ENCODE measurements around the gene ECI1. TPM values are rescaled to one million over a fixed set of nuclear protein-coding genes. Genes with fewer than 3 reads are reported as not detected.

The ECI1 gene
- total and polyA plus RNA-seq, 2 of the 13 experiments (the other 11 are each of a cell fraction or from before 2014, with no cell fraction given): 82.0 to 102 TPM

DNA sequence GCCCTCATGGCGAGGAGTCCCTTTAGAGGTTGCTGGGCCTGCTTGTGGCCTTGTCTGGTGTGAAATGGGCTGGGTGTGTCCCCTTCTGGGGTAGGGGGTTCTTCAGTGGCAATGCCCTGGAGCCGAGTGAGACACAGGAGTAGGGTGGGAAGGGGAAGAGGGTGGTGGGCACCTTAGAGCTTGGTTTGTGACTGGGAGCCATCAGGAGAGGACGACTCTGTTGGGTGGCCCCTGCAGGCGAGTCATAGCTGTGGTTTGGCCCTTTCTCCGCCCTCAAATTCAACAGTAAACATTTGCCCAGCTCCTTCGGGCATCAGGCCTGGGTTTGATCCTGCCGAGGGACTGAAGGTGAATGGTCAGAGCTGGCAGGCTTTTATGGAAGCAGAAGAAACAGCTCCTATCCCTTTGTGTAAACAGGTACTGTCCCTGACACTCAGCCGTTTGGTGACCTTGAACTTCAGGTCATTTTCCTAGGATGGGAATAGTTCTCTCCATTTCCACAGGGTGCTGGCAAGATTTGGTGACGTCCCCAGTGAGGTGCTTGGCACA is 25.1 kb downstream of the ECI1 start (continued):
- no peak for TF ChIP-seq ZMAT3 (CRISPR knock-in tag; conservative IDR thresholded peaks at IDR 0.05)
- TF ChIP-seq GPN1 (CRISPR knock-in tag; IDR thresholded peaks at IDR 0.05; ENCODE audit: borderline replicate concordance): no peak
- TF ChIP-seq, protein P1, sequence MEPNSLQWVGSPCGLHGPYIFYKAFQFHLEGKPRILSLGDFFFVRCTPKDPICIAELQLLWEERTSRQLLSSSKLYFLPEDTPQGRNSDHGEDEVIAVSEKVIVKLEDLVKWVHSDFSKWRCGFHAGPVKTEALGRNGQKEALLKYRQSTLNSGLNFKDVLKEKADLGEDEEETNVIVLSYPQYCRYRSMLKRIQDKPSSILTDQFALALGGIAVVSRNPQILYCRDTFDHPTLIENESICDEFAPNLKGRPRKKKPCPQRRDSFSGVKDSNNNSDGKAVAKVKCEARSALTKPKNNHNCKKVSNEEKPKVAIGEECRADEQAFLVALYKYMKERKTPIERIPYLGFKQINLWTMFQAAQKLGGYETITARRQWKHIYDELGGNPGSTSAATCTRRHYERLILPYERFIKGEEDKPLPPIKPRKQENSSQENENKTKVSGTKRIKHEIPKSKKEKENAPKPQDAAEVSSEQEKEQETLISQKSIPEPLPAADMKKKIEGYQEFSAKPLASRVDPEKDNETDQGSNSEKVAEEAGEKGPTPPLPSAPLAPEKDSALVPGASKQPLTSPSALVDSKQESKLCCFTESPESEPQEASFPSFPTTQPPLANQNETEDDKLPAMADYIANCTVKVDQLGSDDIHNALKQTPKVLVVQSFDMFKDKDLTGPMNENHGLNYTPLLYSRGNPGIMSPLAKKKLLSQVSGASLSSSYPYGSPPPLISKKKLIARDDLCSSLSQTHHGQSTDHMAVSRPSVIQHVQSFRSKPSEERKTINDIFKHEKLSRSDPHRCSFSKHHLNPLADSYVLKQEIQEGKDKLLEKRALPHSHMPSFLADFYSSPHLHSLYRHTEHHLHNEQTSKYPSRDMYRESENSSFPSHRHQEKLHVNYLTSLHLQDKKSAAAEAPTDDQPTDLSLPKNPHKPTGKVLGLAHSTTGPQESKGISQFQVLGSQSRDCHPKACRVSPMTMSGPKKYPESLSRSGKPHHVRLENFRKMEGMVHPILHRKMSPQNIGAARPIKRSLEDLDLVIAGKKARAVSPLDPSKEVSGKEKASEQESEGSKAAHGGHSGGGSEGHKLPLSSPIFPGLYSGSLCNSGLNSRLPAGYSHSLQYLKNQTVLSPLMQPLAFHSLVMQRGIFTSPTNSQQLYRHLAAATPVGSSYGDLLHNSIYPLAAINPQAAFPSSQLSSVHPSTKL (CRISPR knock-in tag; IDR thresholded peaks at IDR 0.05): peak; percentile 83
- no peak for TF ChIP-seq THYN1 (CRISPR knock-in tag; IDR thresholded peaks at IDR 0.05; ENCODE audit: borderline replicate concordance, low read depth)
- no peak for TF ChIP-seq ZNF17 (CRISPR knock-in tag; IDR thresholded peaks at IDR 0.05)
- TF ChIP-seq ZNF333 (CRISPR knock-in tag; IDR thresholded peaks at IDR 0.05; ENCODE audit: borderline replicate concordance): no peak
- no peak for TF ChIP-seq SCMH1 (CRISPR knock-in tag; IDR thresholded peaks at IDR 0.05; ENCODE audit: borderline replicate concordance)
- TF ChIP-seq, protein P2, sequence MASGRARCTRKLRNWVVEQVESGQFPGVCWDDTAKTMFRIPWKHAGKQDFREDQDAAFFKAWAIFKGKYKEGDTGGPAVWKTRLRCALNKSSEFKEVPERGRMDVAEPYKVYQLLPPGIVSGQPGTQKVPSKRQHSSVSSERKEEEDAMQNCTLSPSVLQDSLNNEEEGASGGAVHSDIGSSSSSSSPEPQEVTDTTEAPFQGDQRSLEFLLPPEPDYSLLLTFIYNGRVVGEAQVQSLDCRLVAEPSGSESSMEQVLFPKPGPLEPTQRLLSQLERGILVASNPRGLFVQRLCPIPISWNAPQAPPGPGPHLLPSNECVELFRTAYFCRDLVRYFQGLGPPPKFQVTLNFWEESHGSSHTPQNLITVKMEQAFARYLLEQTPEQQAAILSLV (CRISPR knock-in tag; IDR thresholded peaks at IDR 0.05; ENCODE audit: borderline replicate concordance): no peak
- TF ChIP-seq, protein P3, sequence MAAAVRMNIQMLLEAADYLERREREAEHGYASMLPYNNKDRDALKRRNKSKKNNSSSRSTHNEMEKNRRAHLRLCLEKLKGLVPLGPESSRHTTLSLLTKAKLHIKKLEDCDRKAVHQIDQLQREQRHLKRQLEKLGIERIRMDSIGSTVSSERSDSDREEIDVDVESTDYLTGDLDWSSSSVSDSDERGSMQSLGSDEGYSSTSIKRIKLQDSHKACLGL (CRISPR knock-in tag; IDR thresholded peaks at IDR 0.05): no peak
- no peak for TF ChIP-seq DPF2 (CRISPR knock-in tag; IDR thresholded peaks at IDR 0.05; ENCODE audit: borderline replicate concordance, low read depth)
- TF ChIP-seq NFRKB (IDR thresholded peaks at IDR 0.05): no peak
- TF ChIP-seq SETDB1 (CRISPR knock-in tag; IDR thresholded peaks at IDR 0.05; ENCODE audit: borderline replicate concordance): no peak
- no peak for TF ChIP-seq ZNF367 (CRISPR knock-in tag; IDR thresholded peaks at IDR 0.05; ENCODE audit: borderline replicate concordance)
- TF ChIP-seq FOXJ3 (CRISPR knock-in tag; IDR thresholded peaks at IDR 0.05; ENCODE audit: borderline replicate concordance): no peak; the same call in 1 of the 2 replicates
- no peak for TF ChIP-seq ZNF773 (CRISPR knock-in tag; IDR thresholded peaks at IDR 0.05; ENCODE audit: borderline replicate concordance)
- peak; percentile 83 for TF ChIP-seq GATAD2A (CRISPR knock-in tag; IDR thresholded peaks at IDR 0.05)
- TF ChIP-seq, protein P4, sequence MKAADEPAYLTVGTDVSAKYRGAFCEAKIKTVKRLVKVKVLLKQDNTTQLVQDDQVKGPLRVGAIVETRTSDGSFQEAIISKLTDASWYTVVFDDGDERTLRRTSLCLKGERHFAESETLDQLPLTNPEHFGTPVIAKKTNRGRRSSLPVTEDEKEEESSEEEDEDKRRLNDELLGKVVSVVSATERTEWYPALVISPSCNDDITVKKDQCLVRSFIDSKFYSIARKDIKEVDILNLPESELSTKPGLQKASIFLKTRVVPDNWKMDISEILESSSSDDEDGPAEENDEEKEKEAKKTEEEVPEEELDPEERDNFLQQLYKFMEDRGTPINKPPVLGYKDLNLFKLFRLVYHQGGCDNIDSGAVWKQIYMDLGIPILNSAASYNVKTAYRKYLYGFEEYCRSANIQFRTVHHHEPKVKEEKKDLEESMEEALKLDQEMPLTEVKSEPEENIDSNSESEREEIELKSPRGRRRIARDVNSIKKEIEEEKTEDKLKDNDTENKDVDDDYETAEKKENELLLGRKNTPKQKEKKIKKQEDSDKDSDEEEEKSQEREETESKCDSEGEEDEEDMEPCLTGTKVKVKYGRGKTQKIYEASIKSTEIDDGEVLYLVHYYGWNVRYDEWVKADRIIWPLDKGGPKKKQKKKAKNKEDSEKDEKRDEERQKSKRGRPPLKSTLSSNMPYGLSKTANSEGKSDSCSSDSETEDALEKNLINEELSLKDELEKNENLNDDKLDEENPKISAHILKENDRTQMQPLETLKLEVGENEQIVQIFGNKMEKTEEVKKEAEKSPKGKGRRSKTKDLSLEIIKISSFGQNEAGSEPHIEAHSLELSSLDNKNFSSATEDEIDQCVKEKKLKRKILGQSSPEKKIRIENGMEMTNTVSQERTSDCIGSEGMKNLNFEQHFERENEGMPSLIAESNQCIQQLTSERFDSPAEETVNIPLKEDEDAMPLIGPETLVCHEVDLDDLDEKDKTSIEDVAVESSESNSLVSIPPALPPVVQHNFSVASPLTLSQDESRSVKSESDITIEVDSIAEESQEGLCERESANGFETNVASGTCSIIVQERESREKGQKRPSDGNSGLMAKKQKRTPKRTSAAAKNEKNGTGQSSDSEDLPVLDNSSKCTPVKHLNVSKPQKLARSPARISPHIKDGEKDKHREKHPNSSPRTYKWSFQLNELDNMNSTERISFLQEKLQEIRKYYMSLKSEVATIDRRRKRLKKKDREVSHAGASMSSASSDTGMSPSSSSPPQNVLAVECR (CRISPR knock-in tag; IDR thresholded peaks at IDR 0.05; ENCODE audit: borderline replicate concordance): peak; percentile 31; the same call in 1 of the 2 replicates
- TF ChIP-seq CENPT (CRISPR knock-in tag; IDR thresholded peaks at IDR 0.05; ENCODE audit: low read depth): no peak

Measured in HepG2 (cell line).